ENCODE results near the gene NEU1.

GRCh38 chr6:31874836-31875572, 12.4 kb upstream of the NEU1 start:
- TF ChIP-seq CTCF (IDR thresholded peaks at IDR 0.05 in 2 of 3, conservative IDR thresholded peaks at IDR 0.05 in 1 of 3; ENCODE audit: borderline replicate concordance in 1 of 3, insufficient read depth in 1 of 3, low read depth in 2 of 3, low read length in 2 of 3) (no peak), SRF (IDR thresholded peaks at IDR 0.05; ENCODE audit: low read depth) (no peak), SP1 (IDR thresholded peaks at IDR 0.05; ENCODE audit: low read depth) (no peak), RAD21 (IDR thresholded peaks at IDR 0.05; ENCODE audit: low read depth) (no peak)

All from HCT116 (cell line).